22Rv1 (cell line): ENCODE data around the gene B2M.

Experiments
- CTCF ChIP-seq: fragments of 450-650 bp; IDR thresholded peaks from 2 replicates; pipeline ENCODE4 v1.5.1; 2017; ENCODE audit warnings: mild to moderate bottlenecking
- ZFX ChIP-seq: fragments of 450-650 bp; IDR thresholded peaks from 2 replicates; pipeline ENCODE4 v1.6.1; 2017; ENCODE audit warnings: antibody characterized with exemption, borderline replicate concordance

DNA sequence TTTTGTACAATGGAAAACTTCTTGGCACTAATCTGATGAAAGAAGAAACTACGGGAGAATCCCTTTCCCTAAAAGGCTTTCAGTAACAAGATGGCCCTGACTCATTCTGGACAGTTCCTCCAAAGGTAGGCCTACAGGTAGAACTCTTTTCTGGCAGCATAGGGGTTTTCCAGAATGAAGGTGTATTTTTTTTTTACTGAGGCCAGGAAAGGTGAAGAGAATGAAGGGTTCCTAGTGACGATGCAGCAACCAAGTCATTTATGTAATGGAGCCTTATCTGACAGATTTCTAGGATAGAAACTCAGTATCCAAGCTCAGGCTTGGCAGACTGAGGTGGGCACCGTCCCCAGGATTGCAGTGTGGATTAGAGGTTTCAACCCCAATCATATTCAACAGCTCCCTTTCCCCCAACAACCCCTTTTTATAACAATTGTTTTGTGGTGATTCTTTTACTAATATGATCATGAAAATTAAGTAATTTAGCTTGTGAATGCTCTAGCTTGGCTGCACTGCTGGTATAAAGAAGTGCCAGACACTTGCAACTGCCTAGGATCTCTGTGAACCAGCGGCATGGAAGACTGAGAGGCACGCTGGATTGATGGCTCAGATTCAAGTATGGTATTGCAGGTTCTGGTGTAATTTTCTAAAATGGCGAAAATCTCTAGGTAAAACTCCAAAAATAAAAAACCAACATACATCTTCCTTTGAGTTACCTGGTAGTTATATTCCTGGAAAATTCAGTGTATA, 16.3 kb downstream of the B2M start:
- TF ChIP-seq CTCF (no peak), ZFX (no peak)
